Uterus (tissue), 4 donors: ENCODE data around the gene ICA1. TPM values are rescaled to one million over a fixed set of nuclear protein-coding genes. Genes with fewer than 3 reads are reported as not detected.

Source experiments
- DNase-seq, 2 donors: peaks; one replicate each; pipeline ENCODE4 v3.0.0-alpha.2; 2019 to 2020
- H3K27ac ChIP-seq, 2 donors: fragments of 200-600 bp; sonication (generic); 1 replicate in 1 of 2; 2 replicates in 1 of 2; pipeline ENCODE4 v1.5.1; 2016 to 2018
- H3K27me3 ChIP-seq, 2 donors: fragments of 200-600 bp; sonication (generic); one replicate each; pipeline ENCODE4 v1.5.1; 2018 to 2019; ENCODE audit warnings: control low read depth in 1 of 2
- H3K36me3 ChIP-seq, 2 donors: fragments of 200-600 bp; sonication (generic); one replicate each; pipeline ENCODE4 v1.5.1; 2019; ENCODE audit warnings: control low read depth in 1 of 2
- H3K4me1 ChIP-seq, 2 donors: fragments of 200-600 bp; sonication (generic); one replicate each; pipeline ENCODE4 v1.5.1; 2018 to 2019; ENCODE audit warnings: control low read depth in 1 of 2
- H3K4me3 ChIP-seq, 2 donors: fragments of 200-600 bp; sonication (generic); 1 replicate in 1 of 2; 2 replicates in 1 of 2; pipeline ENCODE4 v1.5.1; 2018 to 2019; ENCODE audit warnings: mild to moderate bottlenecking in 1 of 2
- H3K9me3 ChIP-seq, 2 donors: fragments of 200-600 bp; sonication (generic); one replicate each; pipeline ENCODE4 v1.5.1; 2019; ENCODE audit warnings: control low read depth in 1 of 2
- POLR2A ChIP-seq, 2 donors: fragments of 450-650 bp; IDR thresholded peaks; one replicate each; pipeline ENCODE4 v1.6.1; 2016; ENCODE audit warnings: antibody characterized with exemption in 2 of 2, mild to moderate bottlenecking in 1 of 2, moderate library complexity in 1 of 2
- intact Hi-C: fragments of 100-400 bp; cut with DNase I; formaldehyde crosslinking; loops from one replicate; pipeline ENCODE4 v1.15.1; 2023; ENCODE audit warnings: low total_unique reads
- total RNA-seq, 4 donors: library from RNA; depleted of rRNA in 3 of 4; stranded (reverse); fragments of >200 nt in 3 of 4; gene quantifications; one replicate each; pipeline versions ENCODE4 v1.1.0 to v1.2.4, GENCODE V29; 2014 to 2023
- TF ChIP-seq, protein P1 (sequence below), 4 experiments: fragments of 200-600 bp in 2 of 4; fragments of 450-650 bp in 2 of 4; sonication (generic) in 2 of 4; IDR thresholded peaks; one replicate each; pipeline ENCODE4 v1.5.1; 2016 to 2019; ENCODE audit warnings: antibody characterized with exemption in 4 of 4, mild to moderate bottlenecking in 2 of 4, moderate library complexity in 1 of 4
- donor health status: DM: yes; HTN: yes; CAD: no.

Gene ICA1
- total RNA-seq, 4 donors from 2014 or later = 3.5 to 36.9 (median 28.5) TPM

DNA sequence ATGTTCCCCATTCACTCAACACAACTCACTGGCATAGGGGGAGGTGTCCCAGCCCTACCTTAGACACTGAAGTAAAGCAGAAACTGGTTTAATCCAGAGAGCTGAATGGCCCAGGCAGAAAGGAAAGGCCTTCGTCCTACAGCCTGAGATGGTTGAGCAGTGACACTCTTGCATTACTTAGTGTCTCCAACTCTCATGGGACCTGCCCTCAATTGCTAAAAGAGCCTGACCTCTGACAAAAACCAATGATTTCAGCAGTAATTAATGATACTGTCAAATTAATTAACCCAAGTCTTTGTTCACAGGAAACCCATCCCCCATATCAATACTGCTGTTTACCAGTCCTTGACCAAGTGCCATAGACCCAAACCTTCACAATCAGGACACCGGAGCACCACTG is 48.6 kb downstream of the ICA1 start:
- TF ChIP-seq, protein P1, sequence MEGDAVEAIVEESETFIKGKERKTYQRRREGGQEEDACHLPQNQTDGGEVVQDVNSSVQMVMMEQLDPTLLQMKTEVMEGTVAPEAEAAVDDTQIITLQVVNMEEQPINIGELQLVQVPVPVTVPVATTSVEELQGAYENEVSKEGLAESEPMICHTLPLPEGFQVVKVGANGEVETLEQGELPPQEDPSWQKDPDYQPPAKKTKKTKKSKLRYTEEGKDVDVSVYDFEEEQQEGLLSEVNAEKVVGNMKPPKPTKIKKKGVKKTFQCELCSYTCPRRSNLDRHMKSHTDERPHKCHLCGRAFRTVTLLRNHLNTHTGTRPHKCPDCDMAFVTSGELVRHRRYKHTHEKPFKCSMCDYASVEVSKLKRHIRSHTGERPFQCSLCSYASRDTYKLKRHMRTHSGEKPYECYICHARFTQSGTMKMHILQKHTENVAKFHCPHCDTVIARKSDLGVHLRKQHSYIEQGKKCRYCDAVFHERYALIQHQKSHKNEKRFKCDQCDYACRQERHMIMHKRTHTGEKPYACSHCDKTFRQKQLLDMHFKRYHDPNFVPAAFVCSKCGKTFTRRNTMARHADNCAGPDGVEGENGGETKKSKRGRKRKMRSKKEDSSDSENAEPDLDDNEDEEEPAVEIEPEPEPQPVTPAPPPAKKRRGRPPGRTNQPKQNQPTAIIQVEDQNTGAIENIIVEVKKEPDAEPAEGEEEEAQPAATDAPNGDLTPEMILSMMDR (IDR thresholded peaks at IDR 0.05) = no peak
- no peak for TF ChIP-seq POLR2A (IDR thresholded peaks at IDR 0.05)
- no peaks in the 10 kb centered on the region for H3K36me3 ChIP-seq
- H3K27ac ChIP-seq = peak overlapping the region in 1 of 2 donors; percentile 69
- no peaks in the 10 kb centered on the region for H3K4me1 ChIP-seq
- H3K4me3 ChIP-seq = no peak overlapping the region
- no peaks in the 10 kb centered on the region for H3K27me3 ChIP-seq
- intact Hi-C loops = no loop called here
- DNase-seq = no peak
- no peaks in the 10 kb centered on the region for H3K9me3 ChIP-seq

DNA sequence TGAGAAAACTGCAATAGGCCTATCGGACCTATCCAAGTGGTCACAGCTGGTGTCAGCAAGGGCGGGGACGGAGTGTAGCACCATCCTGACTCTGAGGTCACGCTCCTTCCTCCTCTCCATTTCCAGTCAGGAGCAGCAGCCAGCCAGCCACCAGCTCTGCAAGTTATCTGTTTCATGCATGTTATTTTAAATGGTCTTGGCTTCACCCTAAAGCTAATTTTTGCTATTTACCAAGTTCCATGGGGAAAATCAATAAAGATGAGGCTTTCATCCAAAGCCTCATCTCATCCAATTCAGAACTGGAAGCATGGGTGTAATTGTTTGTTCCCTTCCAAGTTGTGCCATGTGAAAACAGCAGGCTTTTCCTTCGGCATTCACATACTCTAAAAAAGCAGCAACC is 49.3 kb downstream of the ICA1 start:
- Histone ChIP-seq H3K9me3 (no peaks in the 10 kb centered on the region), H3K4me3 (no peak overlapping the region), H3K4me1 (no peaks in the 10 kb centered on the region), H3K27me3 (no peaks in the 10 kb centered on the region), H3K27ac (no peak overlapping the region), H3K36me3 (no peaks in the 10 kb centered on the region)
- TF ChIP-seq, protein P1 (IDR thresholded peaks at IDR 0.05) = no peak
- TF ChIP-seq POLR2A (IDR thresholded peaks at IDR 0.05) = no peak
- DNase-seq = no peak
- intact Hi-C loops = no loop called here

DNA sequence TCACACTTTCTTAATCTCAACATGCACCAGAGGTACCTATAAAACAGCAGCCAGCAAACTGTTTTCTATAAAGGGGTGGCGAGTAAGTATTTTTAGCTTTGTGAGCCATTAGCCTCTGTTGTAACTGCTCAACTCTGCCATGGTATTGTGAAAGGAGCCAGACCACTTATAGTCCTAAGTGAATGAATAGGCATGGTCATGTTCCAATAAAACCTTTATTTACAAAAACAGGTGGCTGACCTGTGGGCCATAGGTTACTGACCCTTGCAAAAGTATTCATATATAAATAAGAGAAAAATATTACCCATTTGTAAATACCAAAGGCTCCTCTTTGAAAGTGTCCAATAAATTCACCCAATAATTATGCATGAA is 50.3 kb downstream of the ICA1 start:
- peak in 1 of 2 donors; percentile 23 for DNase-seq
- intact Hi-C loops = no loop called here
- no peak overlapping the region for H3K4me3 ChIP-seq
- H3K36me3 ChIP-seq = no peaks in the 10 kb centered on the region
- no peaks in the 10 kb centered on the region for H3K4me1 ChIP-seq
- H3K27me3 ChIP-seq = no peaks in the 10 kb centered on the region
- no peaks in the 10 kb centered on the region for H3K9me3 ChIP-seq
- H3K27ac ChIP-seq = no peak overlapping the region
- no peak for TF ChIP-seq POLR2A (IDR thresholded peaks at IDR 0.05)
- TF ChIP-seq, protein P1 (IDR thresholded peaks at IDR 0.05) = no peak

DNA sequence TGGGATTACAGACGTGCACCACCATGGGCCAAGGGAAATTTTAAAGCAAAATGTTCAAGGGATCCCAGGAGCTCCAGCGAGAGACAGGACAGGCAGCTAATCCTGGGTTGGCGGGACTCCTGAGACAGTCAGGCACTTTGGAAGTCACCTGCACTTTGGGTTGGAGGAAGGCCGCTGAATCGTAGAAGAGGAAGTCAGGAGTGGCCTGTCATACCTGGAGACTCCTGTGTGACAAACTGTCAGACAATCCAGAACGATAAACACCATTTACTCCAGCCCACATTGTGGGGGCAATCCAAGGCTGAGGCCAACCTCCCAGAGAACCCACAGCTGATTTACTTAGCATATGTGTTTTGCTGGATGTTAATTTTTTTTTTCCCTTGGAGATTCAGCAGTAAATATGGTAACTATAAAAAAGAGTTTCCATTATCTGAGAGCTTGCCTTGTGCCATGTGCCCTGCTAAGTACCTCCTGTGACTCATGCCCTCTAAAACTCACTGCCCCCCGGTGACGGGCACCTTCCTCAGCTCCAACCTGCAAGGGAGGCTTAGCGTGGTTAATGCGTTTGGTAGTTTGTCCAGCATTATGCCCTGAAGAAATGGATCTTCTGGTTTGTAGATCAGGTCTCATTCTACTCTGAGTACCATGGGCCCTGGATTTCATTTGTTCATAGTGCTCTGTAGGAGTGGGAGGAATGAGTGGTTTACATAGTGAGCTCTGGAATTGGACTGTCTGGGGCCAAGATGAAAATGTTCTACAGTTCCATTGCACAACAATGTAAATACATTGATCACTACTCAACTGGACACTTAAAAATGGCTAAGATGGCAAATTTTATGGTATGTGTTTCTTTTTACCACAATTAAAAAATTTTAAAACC is 50.9 kb downstream of the ICA1 start:
- DNase-seq = no peak
- Histone ChIP-seq H3K36me3 (no peaks in the 10 kb centered on the region), H3K4me3 (no peak overlapping the region), H3K9me3 (no peaks in the 10 kb centered on the region), H3K27ac (no peak overlapping the region), H3K4me1 (no peaks in the 10 kb centered on the region), H3K27me3 (no peaks in the 10 kb centered on the region)
- no peak for TF ChIP-seq POLR2A (IDR thresholded peaks at IDR 0.05)
- TF ChIP-seq, protein P1 (IDR thresholded peaks at IDR 0.05) = no peak
- intact Hi-C loops = no loop called here

DNA sequence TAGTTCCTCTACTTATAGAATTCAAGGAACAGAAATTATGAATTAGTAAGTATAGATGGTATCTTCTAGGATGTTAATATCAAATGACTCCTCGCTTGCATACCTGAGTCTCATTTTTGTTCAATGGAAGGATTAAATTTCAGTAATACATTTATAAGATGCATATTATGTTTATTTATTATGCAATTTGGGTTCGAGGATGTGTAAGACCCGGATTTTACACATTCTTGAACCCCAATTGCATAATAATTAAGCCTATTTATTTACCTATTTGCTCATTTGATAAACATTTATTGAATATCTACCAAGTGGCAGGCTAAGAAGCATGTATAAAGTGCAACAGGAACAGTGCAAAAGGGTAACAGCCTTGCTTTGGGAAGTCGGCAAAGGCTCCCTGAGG is 52.6 kb downstream of the ICA1 start:
- Histone ChIP-seq H3K4me3 (no peak overlapping the region), H3K27ac (no peak overlapping the region), H3K27me3 (no peaks in the 10 kb centered on the region), H3K4me1 (no peaks in the 10 kb centered on the region), H3K36me3 (no peaks in the 10 kb centered on the region), H3K9me3 (no peaks in the 10 kb centered on the region)
- DNase-seq = no peak
- intact Hi-C loops = no loop called here
- TF ChIP-seq POLR2A (IDR thresholded peaks at IDR 0.05) = no peak
- TF ChIP-seq, protein P1 (IDR thresholded peaks at IDR 0.05) = no peak
